IMR-90 (cell line): ENCODE results near the gene MAP2K5. TPM values are rescaled to one million over a fixed set of nuclear protein-coding genes. Genes with fewer than 3 reads are reported as not detected.

Experiments
- ATAC-seq: fragments of 200-7000 bp; cut with Tn5 transposase; 2 replicates; pipeline ENCODE4 v1.9.1; 2020; ENCODE audit warnings: low read depth, mild to moderate bottlenecking, moderate library complexity
- BruUV-seq: library from RNA; stranded (reverse); fragments of 400-500 nt; replicated peaks from 2 replicates; lab custom pipeline; 2021; lab: Mats Ljungman, UMichigan
- CTCF ChIA-PET: fragments of 300-600 bp; formaldehyde crosslinking; extraction: SDS; loops from one replicate; lab custom pipeline; 2021; ENCODE audit warnings: antibody characterized with exemption; lab: Yijun Ruan, JAX
- POLR2A ChIA-PET: fragments of 300-600 bp; sonication (Branson Sonifier 250); formaldehyde crosslinking; loops from one replicate; lab custom pipeline; 2022; ENCODE audit warnings: antibody characterized with exemption; ENCODE audit not compliant: unreplicated experiment; lab: Charles Lee
- DNase-seq: peaks from one replicate; pipeline ENCODE4 v3.0.0; 2013
- H2AFZ ChIP-seq: replicated peaks from 2 replicates; pipeline ENCODE3; 2013; ENCODE audit warnings: low read length, mild to moderate bottlenecking; ENCODE audit not compliant: poor library complexity
- H2AK5ac ChIP-seq: 2 replicates; pipeline ENCODE4 v1.6.1; 2013; ENCODE audit warnings: low read depth, low read length, inconsistent platforms
- H2AK9ac ChIP-seq: replicated peaks from 2 replicates; pipeline ENCODE3; 2013; ENCODE audit warnings: mild to moderate bottlenecking, low read depth, low read length, moderate library complexity; ENCODE audit not compliant: poor library complexity
- H2BK120ac ChIP-seq: 2 replicates; pipeline ENCODE4 v1.6.1; 2013; ENCODE audit warnings: low read depth, low read length, inconsistent platforms
- H2BK15ac ChIP-seq: 3 replicates; pipeline ENCODE4 v1.6.1; 2013; ENCODE audit warnings: low read depth, low read length, inconsistent platforms
- H2BK20ac ChIP-seq: 2 replicates; pipeline ENCODE4 v1.6.1; 2013; ENCODE audit warnings: low read depth, mild to moderate bottlenecking, inconsistent platforms, low read length, moderate library complexity
- H2BK5ac ChIP-seq: 2 replicates; pipeline ENCODE4 v1.6.1; 2013; ENCODE audit warnings: mild to moderate bottlenecking, low read depth, low read length, inconsistent platforms; ENCODE audit not compliant: poor library complexity, severe bottlenecking
- H3K14ac ChIP-seq: replicated peaks from 2 replicates; pipeline ENCODE4 v1.6.1; 2013; ENCODE audit warnings: low read depth, low read length, inconsistent platforms
- H3K18ac ChIP-seq: 2 replicates; pipeline ENCODE4 v1.6.1; 2013; ENCODE audit warnings: low read depth, low read length, control low read depth
- H3K23ac ChIP-seq: 2 replicates; pipeline ENCODE4 v1.6.1; 2013; ENCODE audit warnings: low read depth, low read length, inconsistent platforms
- H3K27ac ChIP-seq: 2 replicates; pipeline ENCODE4 v1.5.1; 2013; ENCODE audit warnings: mild to moderate bottlenecking, control low read depth, low read length; ENCODE audit not compliant: insufficient read depth
- H3K27me3 ChIP-seq: 2 replicates; pipeline ENCODE4 v1.6.1; 2013; ENCODE audit warnings: low read length; ENCODE audit not compliant: control insufficient read depth, insufficient read depth
- H3K36me3 ChIP-seq: 2 replicates; pipeline ENCODE4 v1.6.1; 2013; ENCODE audit warnings: low read length, mixed read lengths; ENCODE audit not compliant: control insufficient read depth, insufficient read depth
- H3K4ac ChIP-seq: 2 replicates; pipeline ENCODE4 v1.6.1; 2013; ENCODE audit warnings: low read depth, low read length, inconsistent platforms
- H3K4me1 ChIP-seq: 2 replicates; pipeline ENCODE4 v1.6.1; 2013; ENCODE audit warnings: low read length, mixed read lengths; ENCODE audit not compliant: control insufficient read depth, insufficient read depth
- H3K4me2 ChIP-seq: 2 replicates; pipeline ENCODE4 v1.6.1; 2013; ENCODE audit warnings: low read depth, mild to moderate bottlenecking, control low read depth, low read length, moderate library complexity
- H3K4me3 ChIP-seq: 2 replicates; pipeline ENCODE4 v1.5.1; 2013; ENCODE audit warnings: low read depth, mild to moderate bottlenecking, control low read depth, low read length, moderate library complexity; ENCODE audit not compliant: insufficient read depth
- H3K56ac ChIP-seq: 2 replicates; pipeline ENCODE4 v1.6.1; 2013; ENCODE audit warnings: low read length, inconsistent platforms; ENCODE audit not compliant: insufficient read depth; ENCODE audit errors: extremely low read depth
- H3K79me1 ChIP-seq, 2 experiments: 2 replicates each; pipeline ENCODE4 v1.6.1; 2013; ENCODE audit warnings: low read length in 2 of 2, inconsistent platforms in 1 of 2, low read depth in 1 of 2
- H3K9ac ChIP-seq: 2 replicates; pipeline ENCODE4 v1.6.1; 2013; ENCODE audit warnings: low read depth, low read length, control low read depth
- H3K9me1 ChIP-seq: 2 replicates; pipeline ENCODE4 v1.6.1; 2013; ENCODE audit warnings: low read length, inconsistent platforms; ENCODE audit not compliant: insufficient read depth
- H3K9me3 ChIP-seq: 2 replicates; pipeline ENCODE4 v1.6.1; 2013; ENCODE audit warnings: low read length; ENCODE audit not compliant: control insufficient read depth, insufficient read depth
- H4K20me1 ChIP-seq: 2 replicates; pipeline ENCODE4 v1.6.1; 2013; ENCODE audit warnings: low read length, inconsistent platforms; ENCODE audit not compliant: insufficient read depth
- H4K5ac ChIP-seq: 2 replicates; pipeline ENCODE4 v1.6.1; 2013; ENCODE audit warnings: mild to moderate bottlenecking, low read depth, low read length, control low read depth
- H4K8ac ChIP-seq, 2 experiments: 2 replicates each; pipeline ENCODE4 v1.6.1; 2013; ENCODE audit warnings: low read depth in 2 of 2, low read length in 2 of 2, control low read depth in 1 of 2, inconsistent platforms in 1 of 2
- H4K91ac ChIP-seq: 2 replicates; pipeline ENCODE4 v1.6.1; 2013; ENCODE audit warnings: low read depth, low read length, inconsistent platforms; ENCODE audit not compliant: insufficient read depth
- BHLHE40 ChIP-seq: fragments of 150-350 bp; IDR thresholded peaks from 2 replicates; pipeline ENCODE4 v1.6.1; 2016; ENCODE audit warnings: mild to moderate bottlenecking, low read depth, low read length
- CEBPB ChIP-seq: IDR thresholded peaks from 2 replicates; pipeline ENCODE4 v1.6.1; 2012; ENCODE audit warnings: low read depth, low read length, improper control_type of control experiment
- CHD1 ChIP-seq: IDR thresholded peaks from 2 replicates; pipeline ENCODE4 v1.6.1; 2012; ENCODE audit warnings: low read depth, low read length, improper control_type of control experiment
- FOS ChIP-seq: fragments of 150-350 bp; IDR thresholded peaks from 2 replicates; pipeline ENCODE4 v1.6.1; 2016; ENCODE audit warnings: low read depth, low read length
- MAFK ChIP-seq: IDR thresholded peaks from 2 replicates; pipeline ENCODE4 v1.6.1; 2012; ENCODE audit warnings: low read depth, low read length, improper control_type of control experiment
- MAZ ChIP-seq: IDR thresholded peaks from 2 replicates; pipeline ENCODE4 v1.6.1; 2012; ENCODE audit warnings: low read depth, mild to moderate bottlenecking, low read length, improper control_type of control experiment, moderate library complexity, borderline replicate concordance
- MXI1 ChIP-seq: IDR thresholded peaks from 2 replicates; pipeline ENCODE4 v1.6.1; 2012; ENCODE audit warnings: low read depth, mild to moderate bottlenecking, low read length, moderate library complexity, borderline replicate concordance
- NFE2L2 ChIP-seq: fragments of 150-350 bp; IDR thresholded peaks from 2 replicates; pipeline ENCODE4 v1.6.1; 2016; ENCODE audit warnings: low read depth, mild to moderate bottlenecking, low read length
- POLR2A ChIP-seq: IDR thresholded peaks from 2 replicates; pipeline ENCODE4 v1.6.1; 2012; ENCODE audit warnings: mild to moderate bottlenecking, low read depth, low read length
- RAD21 ChIP-seq: IDR thresholded peaks from 2 replicates; pipeline ENCODE4 v1.6.1; 2012; ENCODE audit warnings: low read length, improper control_type of control experiment
- RCOR1 ChIP-seq: IDR thresholded peaks from 2 replicates; pipeline ENCODE4 v1.6.1; 2012; ENCODE audit warnings: mild to moderate bottlenecking, low read length, improper control_type of control experiment; ENCODE audit not compliant: insufficient replicate concordance
- RFX5 ChIP-seq: IDR thresholded peaks from 2 replicates; pipeline ENCODE4 v1.8.0; 2012; ENCODE audit warnings: low read depth, mild to moderate bottlenecking, low read length, moderate library complexity
- USF2 ChIP-seq: fragments of 150-350 bp; IDR thresholded peaks from 2 replicates; pipeline ENCODE4 v1.6.1; 2017; ENCODE audit warnings: mild to moderate bottlenecking, antibody characterized with exemption, low read length, low read depth
- WGBS, 2 experiments: methylation state at CpG; one replicate each; pipeline versions ENCODE4 v1.1.5 to v1.1.7; 2013; ENCODE audit warnings: missing lambda C conversion rate in 2 of 2; ENCODE audit not compliant: insufficient read length in 1 of 2; ENCODE audit errors: extremely low coverage in 2 of 2; 5-methylcytosine and 5-hydroxymethylcytosine counted together
- dilution Hi-C: fragments of 300-500 bp; cut with HindIII; formaldehyde crosslinking; loops from one replicate; pipeline ENCODE4 v1.14.3; 2018; ENCODE audit warnings: low sequenced_read_pairs; ENCODE audit not compliant: unreplicated experiment
- in situ Hi-C: fragments of 300-500 bp; cut with MboI; formaldehyde crosslinking; loops from 3 replicates; pipeline ENCODE4 v1.14.3; 2019; ENCODE audit warnings: low sequenced_read_pairs, inconsistent platforms, mixed read lengths
- intact Hi-C: fragments of 100-400 bp; cut with micrococcal nuclease; formaldehyde crosslinking; loops from 2 replicates; pipeline ENCODE4 v1.10.0; 2022
- polyA plus RNA-seq, 3 experiments: library from polyadenylated mRNA; depleted of rRNA; stranded (reverse); fragments of >200 nt; gene quantifications; 2 replicates each; pipeline ENCODE4 v1.2.3, GENCODE V29; 2012; ENCODE audit warnings: low replicate concordance in 1 of 3
- total RNA-seq: library from RNA; depleted of rRNA; stranded (reverse); fragments of >200 nt; gene quantifications from 2 replicates; pipeline ENCODE4 v1.2.3, GENCODE V29; 2012
- TF ChIP-seq, protein P1 (sequence below): fragments of 150-350 bp; IDR thresholded peaks from 2 replicates; pipeline ENCODE4 v1.6.1; 2016; ENCODE audit warnings: low read depth, mild to moderate bottlenecking, low read length, moderate library complexity, borderline replicate concordance

The MAP2K5 gene
- total and polyA plus RNA-seq, 2 of the 4 experiments (the other 2 are of a cell fraction), result 1.6 to 6.1 TPM

DNA sequence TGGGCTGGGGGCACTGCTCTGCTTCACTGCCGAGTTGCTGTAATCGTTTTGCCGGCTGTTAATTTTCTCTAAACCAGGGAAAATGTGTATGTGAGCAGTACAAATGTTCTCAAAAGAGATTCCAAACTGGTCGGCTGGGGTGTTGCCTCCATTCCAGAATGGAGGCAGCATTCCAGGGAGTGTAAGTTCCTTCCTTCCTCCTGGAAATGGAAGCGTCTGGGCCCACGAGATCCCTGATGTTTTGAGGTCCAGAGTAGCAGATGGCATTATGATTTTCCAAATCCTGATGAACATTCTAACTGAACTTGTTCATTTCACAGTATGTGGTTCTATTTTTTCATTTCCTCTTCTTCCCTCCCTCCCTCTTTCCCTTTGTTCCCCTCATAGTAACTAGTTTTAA, 218.4 kb downstream of the MAP2K5 start:
- no peaks in the 10 kb centered on the region; the same call in none of the 2 replicates for H4K20me1 ChIP-seq
- H3K4me1 ChIP-seq, result no peaks in the 10 kb centered on the region; the same call in 1 of the 2 replicates
- no peak for ATAC-seq
- CTCF ChIA-PET, result no interaction called here
- 0 out of 2 replicates have a peak, but pooled peaks cover 2% of the 10 kb centered on the region for H3K36me3 ChIP-seq
- POLR2A ChIA-PET, result no interaction called here
- intact Hi-C loops (no loop called here), in situ Hi-C loops (no loop called here), dilution Hi-C loops (no loop called here)
- H2AK5ac ChIP-seq, result no peak overlapping the region
- no peak for DNase-seq
- H3K27me3 ChIP-seq, result no peaks in the 10 kb centered on the region
- H4K91ac ChIP-seq, result no peak overlapping the region
- BruUV-seq, result no TSS peak
- peaks cover 5% of the 10 kb centered on the region; the same call in 1 of the 2 replicates for H3K9me1 ChIP-seq
- H2BK20ac ChIP-seq, result no peak overlapping the region
- no peak overlapping the region for H3K27ac ChIP-seq
- H3K79me1 ChIP-seq, result no peaks in the 10 kb centered on the region
- H3K4ac ChIP-seq, result no peak overlapping the region
- H3K4me2 ChIP-seq, result no peak overlapping the region
- no peak overlapping the region for H2AFZ ChIP-seq
- 90% methylated on average over 2 of the region's 6 CpGs; no CpG with 5 or more reads in 1 of the 2 experiments for WGBS, 2 experiments
- H3K14ac ChIP-seq, result no peak overlapping the region
- H2BK5ac ChIP-seq, result no peak overlapping the region
- no peak overlapping the region for H4K8ac ChIP-seq
- no peak overlapping the region for H3K9ac ChIP-seq
- no peak overlapping the region for H4K5ac ChIP-seq
- TF ChIP-seq MAFK (no peak), POLR2A (no peak), BHLHE40 (no peak), CHD1 (no peak), CEBPB (no peak), RAD21 (no peak), RCOR1 (no peak), RFX5 (no peak), NFE2L2 (no peak), MXI1 (no peak), MAZ (no peak), USF2 (no peak), FOS (no peak)
- TF ChIP-seq, protein P1, sequence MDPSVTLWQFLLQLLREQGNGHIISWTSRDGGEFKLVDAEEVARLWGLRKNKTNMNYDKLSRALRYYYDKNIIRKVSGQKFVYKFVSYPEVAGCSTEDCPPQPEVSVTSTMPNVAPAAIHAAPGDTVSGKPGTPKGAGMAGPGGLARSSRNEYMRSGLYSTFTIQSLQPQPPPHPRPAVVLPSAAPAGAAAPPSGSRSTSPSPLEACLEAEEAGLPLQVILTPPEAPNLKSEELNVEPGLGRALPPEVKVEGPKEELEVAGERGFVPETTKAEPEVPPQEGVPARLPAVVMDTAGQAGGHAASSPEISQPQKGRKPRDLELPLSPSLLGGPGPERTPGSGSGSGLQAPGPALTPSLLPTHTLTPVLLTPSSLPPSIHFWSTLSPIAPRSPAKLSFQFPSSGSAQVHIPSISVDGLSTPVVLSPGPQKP, result no peak
- H2BK120ac ChIP-seq, result no peak overlapping the region
- no peak overlapping the region for H2BK15ac ChIP-seq
- no peaks in the 10 kb centered on the region for H3K9me3 ChIP-seq
- no peak overlapping the region for H2AK9ac ChIP-seq
- H3K4me3 ChIP-seq, result no peak overlapping the region
- H3K18ac ChIP-seq, result no peak overlapping the region
- H3K23ac ChIP-seq, result no peak overlapping the region
- H3K56ac ChIP-seq, result no peak overlapping the region
